Spleen (tissue), 11 donors: Measurements from ENCODE around the gene DACH1. TPM values are rescaled to one million over a fixed set of nuclear protein-coding genes. Genes with fewer than 3 reads are reported as not detected.

Source experiments
- DNase-seq: peaks from one replicate; pipeline ENCODE4 v3.0.0-alpha.2; 2020
- H3K27ac ChIP-seq, 8 donors: fragments of 200-600 bp; sonication (generic) in 7 of 8; 1 replicate in 4 of 8; 2 replicates in 4 of 8; pipeline versions ENCODE4 v1.5.0 to v1.8.0; 2016 to 2021; ENCODE audit warnings: inconsistent platforms in 4 of 8, mild to moderate bottlenecking in 4 of 8, moderate library complexity in 1 of 8
- H3K27me3 ChIP-seq, 7 donors: fragments of 200-600 bp; sonication (generic) in 6 of 7; replicated peaks in 1 of 7; 1 replicate in 4 of 7; 2 replicates in 3 of 7; pipeline versions ENCODE4 v1.5.0 to v1.8.0; 2016 to 2021; ENCODE audit warnings: inconsistent platforms in 3 of 7, mild to moderate bottlenecking in 1 of 7
- H3K36me3 ChIP-seq, 6 donors: fragments of 200-600 bp; sonication (generic) in 5 of 6; 1 replicate in 4 of 6; 2 replicates in 2 of 6; pipeline versions ENCODE4 v1.5.0 to v1.8.0; 2016 to 2021; ENCODE audit warnings: inconsistent platforms in 2 of 6
- H3K4me1 ChIP-seq, 6 donors: fragments of 200-600 bp; sonication (generic) in 5 of 6; 1 replicate in 3 of 6; 2 replicates in 3 of 6; pipeline versions ENCODE4 v1.5.0 to v1.8.0; 2016 to 2021; ENCODE audit warnings: inconsistent platforms in 3 of 6
- H3K4me3 ChIP-seq, 8 donors: fragments of 200-600 bp; sonication (generic) in 7 of 8; 1 replicate in 4 of 8; 2 replicates in 4 of 8; pipeline versions ENCODE4 v1.5.0 to v1.8.0; 2016 to 2021; ENCODE audit warnings: inconsistent platforms in 4 of 8, mild to moderate bottlenecking in 4 of 8, moderate library complexity in 2 of 8
- H3K9me3 ChIP-seq, 8 donors: fragments of 200-600 bp; sonication (generic) in 7 of 8; 1 replicate in 4 of 8; 2 replicates in 4 of 8; pipeline versions ENCODE4 v1.5.0 to v1.8.0; 2016 to 2021; ENCODE audit warnings: inconsistent platforms in 4 of 8
- CTCF ChIP-seq, 11 experiments: fragments of 200-600 bp in 7 of 11; fragments of 450-650 bp in 4 of 11; sonication (generic) in 4 of 11; IDR thresholded peaks in 8 of 11; conservative IDR thresholded peaks in 3 of 11; 1 replicate in 7 of 11; 2 replicates in 4 of 11; pipeline versions ENCODE4 v1.4.0 to v1.8.0; 2016 to 2021; ENCODE audit warnings: antibody characterized with exemption in 11 of 11, inconsistent platforms in 4 of 11, mild to moderate bottlenecking in 1 of 11
- POLR2A ChIP-seq, 3 donors: fragments of 450-650 bp; IDR thresholded peaks; one replicate each; pipeline ENCODE4 v1.5.1; 2017; ENCODE audit warnings: antibody characterized with exemption in 3 of 3, mild to moderate bottlenecking in 1 of 3
- POLR2AphosphoS5 ChIP-seq, 3 donors: sonication (generic); formaldehyde crosslinking; IDR thresholded peaks; one replicate each; pipeline ENCODE4 v1.5.1; 2017; ENCODE audit warnings: antibody characterized with exemption in 3 of 3
- WGBS, 5 donors: extraction: QIAGEN DNeasy Blood & Tissue Kit in 3 of 5; methylation state at CpG; one replicate each; pipeline versions ENCODE4 v1.1.5 to v1.1.7; 2013 to 2018; 5-methylcytosine and 5-hydroxymethylcytosine counted together
- intact Hi-C: fragments of 100-400 bp; cut with DNase I; formaldehyde crosslinking; loops from one replicate; pipeline ENCODE4 v1.15.0; 2023; ENCODE audit warnings: low total_unique reads
- polyA plus RNA-seq, 3 donors: library from polyadenylated mRNA; stranded (reverse); fragments of 200-250 nt; gene quantifications; one replicate each; pipeline ENCODE4 v1.2.1, GENCODE V29; 2013
- total RNA-seq, 7 donors: library from RNA; depleted of rRNA in 3 of 7; stranded (reverse); fragments of >200 nt in 3 of 7; fragmentation: NEBNext Ultra II Directional in 4 of 7; extraction: Animal tissue kit (Norgen Biotek cat#: 25700) in 4 of 7; gene quantifications; one replicate each; pipeline versions ENCODE4 v1.1.0 to v1.2.1, GENCODE V29; 2016 to 2021
- donor health status: healthy with polysubstance abuse.
- donor health status: DM: no; HTN: no; CAD: no; lungs with moderate emphysema.
- donor health status: DM: no; HTN: no; CAD: no.
- donor health status: Bipolar disorder and iron deficiency.
- donor health status: healthy.
- donor health status: DM: no; HTN: no; CAD: no.
- donor health status: DM: yes; HTN: yes; CAD: no.

DACH1 gene
- total and polyA plus RNA-seq, 10 donors: 0.80 to 18.9 (median 11.4) TPM

GRCh38 chr13:71483733-71484132, 383.3 kb downstream of the DACH1 start:
- no peak for DNase-seq
- H3K4me3 ChIP-seq: no peak overlapping the region
- H3K9me3 ChIP-seq: no peaks in the 10 kb centered on the region
- H3K27ac ChIP-seq: no peak overlapping the region
- no peaks in the 10 kb centered on the region for H3K4me1 ChIP-seq
- H3K27me3 ChIP-seq: no peaks in the 10 kb centered on the region
- peaks cover 0 to 2% (median 0%) of the 10 kb centered on the region in 6 donors for H3K36me3 ChIP-seq
- intact Hi-C loops: no loop called here
- TF ChIP-seq POLR2AphosphoS5 (IDR thresholded peaks at IDR 0.05) (no peak), CTCF (IDR thresholded peaks at IDR 0.05 in 8 of 11, conservative IDR thresholded peaks at IDR 0.05 in 3 of 11) (no peak), POLR2A (IDR thresholded peaks at IDR 0.05) (no peak)

GRCh38 chr13:71481501-71481900, 385.5 kb downstream of the DACH1 start:
- intact Hi-C loops: no loop called here
- 93 to 98% (median 97%) methylated on average over 3 of the region's 3 CpGs for WGBS, 5 donors
- no peak for DNase-seq
- no peaks in the 10 kb centered on the region for H3K9me3 ChIP-seq
- no peaks in the 10 kb centered on the region for H3K4me1 ChIP-seq
- H3K27ac ChIP-seq: no peak overlapping the region
- no peaks in the 10 kb centered on the region for H3K27me3 ChIP-seq
- TF ChIP-seq CTCF (IDR thresholded peaks at IDR 0.05 in 8 of 11, conservative IDR thresholded peaks at IDR 0.05 in 3 of 11) (no peak), POLR2AphosphoS5 (IDR thresholded peaks at IDR 0.05) (no peak), POLR2A (IDR thresholded peaks at IDR 0.05) (no peak)
- H3K36me3 ChIP-seq: no peaks in the 10 kb centered on the region
- H3K4me3 ChIP-seq: no peak overlapping the region

GRCh38 chr13:71481046-71481445, 386.0 kb downstream of the DACH1 start:
- TF ChIP-seq CTCF (IDR thresholded peaks at IDR 0.05 in 8 of 11, conservative IDR thresholded peaks at IDR 0.05 in 3 of 11): no peak
- no peak for TF ChIP-seq POLR2A (IDR thresholded peaks at IDR 0.05)
- no peak for TF ChIP-seq POLR2AphosphoS5 (IDR thresholded peaks at IDR 0.05)
- Histone ChIP-seq H3K9me3 (no peaks in the 10 kb centered on the region), H3K27ac (no peak overlapping the region), H3K36me3 (no peaks in the 10 kb centered on the region), H3K4me1 (no peaks in the 10 kb centered on the region), H3K27me3 (no peaks in the 10 kb centered on the region), H3K4me3 (no peak overlapping the region)
- WGBS, 5 donors: 68 to 88% (median 73%) methylated on average over 1 of the region's 1 CpG
- intact Hi-C loops: no loop called here
- no peak for DNase-seq

GRCh38 chr13:71477735-71478134, 389.3 kb downstream of the DACH1 start:
- Histone ChIP-seq H3K27ac (no peak overlapping the region), H3K4me3 (no peak overlapping the region), H3K9me3 (no peaks in the 10 kb centered on the region), H3K27me3 (no peaks in the 10 kb centered on the region), H3K4me1 (no peaks in the 10 kb centered on the region), H3K36me3 (no peaks in the 10 kb centered on the region)
- intact Hi-C loops: no loop called here
- TF ChIP-seq POLR2AphosphoS5 (IDR thresholded peaks at IDR 0.05) (no peak), CTCF (IDR thresholded peaks at IDR 0.05 in 8 of 11, conservative IDR thresholded peaks at IDR 0.05 in 3 of 11) (peak in 1 of 11 experiments; percentile 14), POLR2A (IDR thresholded peaks at IDR 0.05) (no peak)
- DNase-seq: no peak
- 84 to 93% (median 91%) methylated on average over 6 of the region's 6 CpGs for WGBS, 5 donors
